ENCODE results near the gene CDADC1.

- TF ChIP-seq CTCF (IDR thresholded peaks at IDR 0.05) = no peak
- TF ChIP-seq POLR2A (IDR thresholded peaks at IDR 0.05) = no peak
- no peak for TF ChIP-seq POLR2AphosphoS5 (IDR thresholded peaks at IDR 0.05)
These were observed 9.1 kb downstream of the CDADC1 start for GRCh38 chr13:49256841-49257240.
